ENCODE measurements around the gene CDH6. TPM values are rescaled to one million over a fixed set of nuclear protein-coding genes. Genes with fewer than 3 reads are reported as not detected.

CDH6 gene
- total and polyA plus RNA-seq, 2 experiments from 2014 or later: 0.77 TPM; not detected in 1

- no peak overlapping the region for H3K4me3 ChIP-seq
- peaks cover 11% of the 10 kb centered on the region for H3K4me1 ChIP-seq (ENCODE audit: low read depth)
- no peak overlapping the region for H3K27ac ChIP-seq
- no peaks in the 10 kb centered on the region for H3K9me3 ChIP-seq (ENCODE audit: low read depth)
- no peak for TF ChIP-seq CTCF (IDR thresholded peaks at IDR 0.05; ENCODE audit: low read depth, low read length)
- peak; percentile 27 to 30 for DNase-seq (ENCODE audit: low read depth in 1 of 2, low spot score in 1 of 2)
- no peaks in the 10 kb centered on the region for H3K36me3 ChIP-seq
- peaks cover 83% of the 10 kb centered on the region for H3K27me3 ChIP-seq
Observed at GRCh38 chr5:31196309-31196708, 2.8 kb downstream of the CDH6 start.

DNA sequence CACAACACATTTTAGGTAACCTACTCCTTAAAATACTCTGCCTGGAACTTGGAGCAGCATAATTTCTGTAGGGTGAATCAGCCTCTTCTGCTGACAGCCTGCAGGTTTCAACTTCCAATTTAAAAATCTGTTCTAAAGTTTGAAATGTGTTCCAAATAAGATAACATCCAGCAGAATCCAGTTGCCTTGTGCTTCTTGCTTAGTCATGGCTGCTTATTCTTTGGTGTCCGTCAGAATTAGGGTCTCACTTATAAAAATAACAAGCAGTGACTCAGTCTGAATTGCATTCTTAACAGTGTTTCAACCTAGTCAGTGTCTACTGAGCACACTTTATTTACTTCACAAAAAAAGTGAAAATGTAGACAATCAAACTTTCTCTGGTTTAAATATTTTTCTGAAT lies 3.7 kb downstream of the CDH6 start:
- Histone ChIP-seq H3K36me3 (no peaks in the 10 kb centered on the region), H3K27me3 (peaks cover 75% of the 10 kb centered on the region), H3K4me3 (no peak overlapping the region), H3K9me3 (ENCODE audit: low read depth) (no peaks in the 10 kb centered on the region), H3K27ac (no peak overlapping the region), H3K4me1 (ENCODE audit: low read depth) (peaks cover 11% of the 10 kb centered on the region)
- peak in 1 of 2 donors; percentile 58 for DNase-seq (ENCODE audit: low read depth in 1 of 2, low spot score in 1 of 2)
- TF ChIP-seq CTCF (IDR thresholded peaks at IDR 0.05; ENCODE audit: low read depth, low read length): no peak

DNA sequence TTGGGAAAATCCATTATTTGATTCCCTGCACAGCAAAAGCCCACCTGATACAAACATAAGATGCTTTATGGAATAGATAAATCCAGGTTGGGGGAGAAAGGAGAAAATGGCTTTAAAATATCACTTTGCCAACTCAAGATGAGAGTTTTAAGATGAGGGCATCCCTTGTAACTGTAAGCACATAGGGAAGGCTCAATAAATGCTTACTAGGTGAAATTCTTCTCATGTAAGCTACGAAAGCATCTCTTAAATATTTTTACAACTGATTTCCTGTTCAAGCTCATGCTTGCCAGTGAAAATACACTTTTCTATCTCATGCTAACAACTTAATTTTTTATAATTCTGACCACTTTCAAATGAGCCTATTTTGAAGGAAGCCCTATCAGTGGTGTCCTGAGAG lies 11.5 kb downstream of the CDH6 start:
- Histone ChIP-seq H3K4me1 (ENCODE audit: low read depth) (no peaks in the 10 kb centered on the region), H3K4me3 (no peak overlapping the region), H3K27ac (no peak overlapping the region), H3K9me3 (ENCODE audit: low read depth) (no peaks in the 10 kb centered on the region), H3K27me3 (peaks cover 4% of the 10 kb centered on the region), H3K36me3 (no peaks in the 10 kb centered on the region)
- no peak for DNase-seq (ENCODE audit: low read depth in 1 of 2, low spot score in 1 of 2)
- TF ChIP-seq CTCF (IDR thresholded peaks at IDR 0.05; ENCODE audit: low read depth, low read length): no peak

DNA sequence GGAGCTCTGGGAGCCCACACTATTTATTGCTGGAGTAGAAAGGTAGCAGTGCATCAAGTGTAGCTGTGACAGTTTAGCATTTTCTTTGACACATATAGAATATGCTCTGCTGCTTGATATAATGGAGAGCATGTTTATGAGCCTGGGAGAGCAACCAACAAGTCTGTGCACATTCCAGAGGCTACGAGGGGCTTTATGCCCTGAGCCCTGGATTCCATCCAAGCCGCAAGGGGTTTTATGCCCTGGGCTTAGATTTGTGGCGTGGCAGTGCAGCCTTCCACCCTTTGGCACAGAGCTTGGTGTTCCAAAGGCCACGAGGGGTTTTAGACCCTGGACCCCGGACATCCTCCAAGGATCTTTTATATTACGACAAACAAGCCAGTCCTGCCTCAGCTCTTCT lies 14.6 kb downstream of the CDH6 start:
- no peaks in the 10 kb centered on the region for H3K36me3 ChIP-seq
- no peak overlapping the region for H3K27ac ChIP-seq
- no peak for TF ChIP-seq CTCF (IDR thresholded peaks at IDR 0.05; ENCODE audit: low read depth, low read length)
- DNase-seq (ENCODE audit: low read depth in 1 of 2, low spot score in 1 of 2): no peak
- H3K9me3 ChIP-seq (ENCODE audit: low read depth): no peaks in the 10 kb centered on the region
- H3K4me3 ChIP-seq: no peak overlapping the region
- H3K4me1 ChIP-seq (ENCODE audit: low read depth): no peaks in the 10 kb centered on the region
- no peaks in the 10 kb centered on the region for H3K27me3 ChIP-seq

GRCh38 chr5:31209334-31209733 lies 15.8 kb downstream of the CDH6 start:
- Histone ChIP-seq H3K27me3 (no peaks in the 10 kb centered on the region), H3K9me3 (ENCODE audit: low read depth) (no peaks in the 10 kb centered on the region), H3K36me3 (no peaks in the 10 kb centered on the region), H3K4me3 (no peak overlapping the region), H3K4me1 (ENCODE audit: low read depth) (peaks cover 9% of the 10 kb centered on the region), H3K27ac (no peak overlapping the region)
- no peak for DNase-seq (ENCODE audit: low read depth in 1 of 2, low spot score in 1 of 2)
- no peak for TF ChIP-seq CTCF (IDR thresholded peaks at IDR 0.05; ENCODE audit: low read depth, low read length)

GRCh38 chr5:31211098-31211497 lies 17.6 kb downstream of the CDH6 start:
- H3K4me3 ChIP-seq: no peak overlapping the region
- no peak for TF ChIP-seq CTCF (IDR thresholded peaks at IDR 0.05; ENCODE audit: low read depth, low read length)
- DNase-seq (ENCODE audit: low read depth in 1 of 2, low spot score in 1 of 2): no peak
- no peaks in the 10 kb centered on the region for H3K36me3 ChIP-seq
- no peaks in the 10 kb centered on the region for H3K27me3 ChIP-seq
- peaks cover 10% of the 10 kb centered on the region for H3K4me1 ChIP-seq (ENCODE audit: low read depth)
- no peak overlapping the region for H3K27ac ChIP-seq
- no peaks in the 10 kb centered on the region for H3K9me3 ChIP-seq (ENCODE audit: low read depth)
